Fibroblast of lung (primary cell): Measurements from ENCODE around the gene SERPINA10. TPM values are rescaled to one million over a fixed set of nuclear protein-coding genes. Genes with fewer than 3 reads are reported as not detected.

Experiments used
- DNase-seq, 2 donors: peaks; one replicate each; pipeline versions ENCODE4 v3.0.0 to v3.0.0-alpha.2; 2010; ENCODE audit warnings: low read depth in 2 of 2
- H2AFZ ChIP-seq: 2 replicates; pipeline ENCODE4 v1.5.1; 2012; ENCODE audit warnings: low read length, control low read depth, inconsistent platforms
- H3K27ac ChIP-seq: 2 replicates; pipeline ENCODE4 v1.5.1; 2011; ENCODE audit warnings: low read length, control low read depth; ENCODE audit not compliant: insufficient read depth
- H3K27me3 ChIP-seq: 2 replicates; pipeline ENCODE4 v1.5.1; 2011; ENCODE audit warnings: mild to moderate bottlenecking, low read length; ENCODE audit not compliant: control insufficient read depth, insufficient read depth
- H3K36me3 ChIP-seq: 2 replicates; pipeline ENCODE4 v1.5.1; 2011; ENCODE audit warnings: low read length; ENCODE audit not compliant: control insufficient read depth, insufficient read depth
- H3K4me1 ChIP-seq: 2 replicates; pipeline ENCODE4 v1.5.1; 2011; ENCODE audit warnings: low read length; ENCODE audit not compliant: control insufficient read depth, insufficient read depth; ENCODE audit errors: extremely low read depth
- H3K4me2 ChIP-seq: 2 replicates; pipeline ENCODE4 v1.5.1; 2011; ENCODE audit warnings: low read length, control low read depth; ENCODE audit not compliant: insufficient read depth; ENCODE audit errors: extremely low read depth
- H3K4me3 ChIP-seq, 4 experiments: fragments of 200-600 bp in 1 of 4; sonication (generic) in 1 of 4; replicated peaks in 1 of 4; 2 replicates each; pipeline ENCODE4 v1.5.1; 2011 to 2016; ENCODE audit warnings: low read length in 4 of 4, low read depth in 3 of 4, mild to moderate bottlenecking in 3 of 4, control low read depth in 2 of 4, inconsistent platforms in 1 of 4, mixed read lengths in 1 of 4; ENCODE audit not compliant: insufficient read depth in 1 of 4; ENCODE audit errors: control extremely low read depth in 1 of 4
- H3K79me2 ChIP-seq: 2 replicates; pipeline ENCODE4 v1.5.1; 2012; ENCODE audit warnings: mild to moderate bottlenecking, low read length, inconsistent platforms; ENCODE audit not compliant: control insufficient read depth, insufficient read depth
- H3K9ac ChIP-seq: 2 replicates; pipeline ENCODE4 v1.5.1; 2011; ENCODE audit warnings: mild to moderate bottlenecking, low read length, control low read depth; ENCODE audit not compliant: insufficient read depth
- H3K9me3 ChIP-seq: 2 replicates; pipeline ENCODE4 v1.5.1; 2012; ENCODE audit warnings: low read depth, low read length; ENCODE audit not compliant: control insufficient read depth, insufficient read depth
- H4K20me1 ChIP-seq: 2 replicates; pipeline ENCODE4 v1.5.1; 2011; ENCODE audit warnings: low read length; ENCODE audit not compliant: control insufficient read depth, insufficient read depth; ENCODE audit errors: extremely low read depth
- CTCF ChIP-seq, 2 donors: IDR thresholded peaks in 1 of 2; conservative IDR thresholded peaks in 1 of 2; 1 replicate in 1 of 2; 2 replicates in 1 of 2; pipeline ENCODE4 v1.5.1; 2011 to 2012; ENCODE audit warnings: low read length in 2 of 2, control low read depth in 1 of 2, inconsistent platforms in 1 of 2, low read depth in 1 of 2, mild to moderate bottlenecking in 1 of 2
- EZH2 ChIP-seq: IDR thresholded peaks from 2 replicates; pipeline ENCODE4 v1.5.1; 2012; ENCODE audit warnings: low read length, control low read depth, mild to moderate bottlenecking; ENCODE audit errors: missing control alignments
- polyA plus RNA-seq, 2 donors: library from polyadenylated mRNA; depleted of rRNA in 1 of 2; stranded (reverse) in 1 of 2; unstranded in 1 of 2; fragments of >200 nt; gene quantifications; 2 replicates each; pipeline ENCODE4 v1.2.1, GENCODE V29; 2011 to 2012; ENCODE audit warnings: missing spikeins in 1 of 2
- total RNA-seq: library from RNA; depleted of rRNA; stranded (reverse); fragments of >200 nt; gene quantifications from 2 replicates; pipeline ENCODE4 v1.2.1, GENCODE V29; 2014

SERPINA10 gene
- total and polyA plus RNA-seq, 2 donors (not counting 1 experiment from before 2014, with no cell fraction given) = not detected

- H3K27ac ChIP-seq = no peak overlapping the region
- no peaks in the 10 kb centered on the region for H3K79me2 ChIP-seq
- no peak overlapping the region for H2AFZ ChIP-seq
- no peaks in the 10 kb centered on the region for H3K4me1 ChIP-seq
- no peak overlapping the region for H3K4me3 ChIP-seq
- TF ChIP-seq EZH2 (no peak), CTCF (conservative IDR thresholded peaks at IDR 0.05 in 1 of 2, IDR thresholded peaks at IDR 0.05 in 1 of 2; ENCODE audit: low read depth in 1 of 2, low read length in 2 of 2) (no peak)
- H4K20me1 ChIP-seq = no peaks in the 10 kb centered on the region
- H3K9ac ChIP-seq = no peak overlapping the region
- H3K9me3 ChIP-seq = no peaks in the 10 kb centered on the region
- no peaks in the 10 kb centered on the region for H3K27me3 ChIP-seq
- H3K36me3 ChIP-seq = no peaks in the 10 kb centered on the region
- no peak for DNase-seq
- no peak overlapping the region for H3K4me2 ChIP-seq
These were observed 19.6 kb upstream of the SERPINA10 start for GRCh38 chr14:94312481-94313246.

GRCh38 chr14:94310248-94310647 lies 17.2 kb upstream of the SERPINA10 start:
- Histone ChIP-seq H3K27me3 (no peaks in the 10 kb centered on the region), H3K4me3 (no peak overlapping the region), H2AFZ (no peak overlapping the region), H3K9ac (no peak overlapping the region), H3K9me3 (no peaks in the 10 kb centered on the region), H3K36me3 (no peaks in the 10 kb centered on the region), H3K79me2 (no peaks in the 10 kb centered on the region), H3K27ac (no peak overlapping the region), H4K20me1 (no peaks in the 10 kb centered on the region), H3K4me1 (no peaks in the 10 kb centered on the region), H3K4me2 (no peak overlapping the region)
- no peak for DNase-seq
- TF ChIP-seq EZH2 (no peak), CTCF (conservative IDR thresholded peaks at IDR 0.05 in 1 of 2, IDR thresholded peaks at IDR 0.05 in 1 of 2; ENCODE audit: low read depth in 1 of 2, low read length in 2 of 2) (no peak)

- DNase-seq = no peak
- Histone ChIP-seq H3K4me1 (no peaks in the 10 kb centered on the region), H3K27me3 (no peaks in the 10 kb centered on the region), H3K9ac (no peak overlapping the region), H3K9me3 (no peaks in the 10 kb centered on the region), H3K36me3 (no peaks in the 10 kb centered on the region), H3K27ac (no peak overlapping the region), H3K4me2 (no peak overlapping the region), H3K79me2 (no peaks in the 10 kb centered on the region), H2AFZ (no peak overlapping the region), H4K20me1 (no peaks in the 10 kb centered on the region), H3K4me3 (no peak overlapping the region)
- no peak for TF ChIP-seq EZH2
- no peak for TF ChIP-seq CTCF (conservative IDR thresholded peaks at IDR 0.05 in 1 of 2, IDR thresholded peaks at IDR 0.05 in 1 of 2; ENCODE audit: low read depth in 1 of 2, low read length in 2 of 2)
These were observed 16.7 kb upstream of the SERPINA10 start for GRCh38 chr14:94309721-94310120.
